ENCODE measurements around the gene STAC3. TPM values are rescaled to one million over a fixed set of nuclear protein-coding genes. Genes with fewer than 3 reads are reported as not detected.

STAC3 gene
- total RNA-seq, 1 donor from 2014 or later, result 6.0 TPM

- peak; percentile 61 for TF ChIP-seq CTCF (IDR thresholded peaks at IDR 0.05)
- H3K27me3 ChIP-seq, result peaks cover 60% of the 10 kb centered on the region
Observed at GRCh38 chr12:57242691-57243454, 8.1 kb downstream of the STAC3 start.

GRCh38 chr12:57242329-57242690 lies 8.7 kb downstream of the STAC3 start:
- DNase-seq (peak; percentile 71), ATAC-seq (no peak)
- H3K4me3 ChIP-seq, result no peak overlapping the region
- peaks cover 56% of the 10 kb centered on the region for H3K4me1 ChIP-seq
- intact Hi-C loops (cut with DNase I), result no loop called here
- no peak overlapping the region for H3K27ac ChIP-seq
- H3K27me3 ChIP-seq, result peaks cover 65% of the 10 kb centered on the region
- H3K9me3 ChIP-seq, result no peaks in the 10 kb centered on the region
- no peaks in the 10 kb centered on the region for H3K36me3 ChIP-seq
- TF ChIP-seq CTCF (IDR thresholded peaks at IDR 0.05), result no peak

More at GRCh38 chr12:57242691-57243454, 8.1 kb downstream of the STAC3 start:
- DNase-seq (peak; percentile 80), ATAC-seq (peak; percentile 1)
- no peaks in the 10 kb centered on the region for H3K9me3 ChIP-seq
- H3K4me1 ChIP-seq, result peaks cover 53% of the 10 kb centered on the region
- no peak overlapping the region for H3K27ac ChIP-seq
- H3K36me3 ChIP-seq, result no peaks in the 10 kb centered on the region
- intact Hi-C loops (cut with DNase I), result no loop called here
- peak overlapping the region; percentile 39 for H3K4me3 ChIP-seq

GRCh38 chr12:57241402-57242310 lies 9.3 kb downstream of the STAC3 start:
- H3K4me3 ChIP-seq, result no peak overlapping the region
- TF ChIP-seq CTCF (IDR thresholded peaks at IDR 0.05), result no peak
- no peaks in the 10 kb centered on the region for H3K9me3 ChIP-seq
- peaks cover 72% of the 10 kb centered on the region for H3K27me3 ChIP-seq
- intact Hi-C loops (cut with DNase I), result no loop called here
- no peak overlapping the region for H3K27ac ChIP-seq
- H3K4me1 ChIP-seq, result peaks cover 56% of the 10 kb centered on the region
- ATAC-seq (no peak), DNase-seq (peak; percentile 65)
- no peaks in the 10 kb centered on the region for H3K36me3 ChIP-seq

GRCh38 chr12:57240926-57241401 lies 10.0 kb downstream of the STAC3 start:
- no peak overlapping the region for H3K27ac ChIP-seq
- ATAC-seq (no peak), DNase-seq (peak; percentile 64)
- H3K4me1 ChIP-seq, result peaks cover 56% of the 10 kb centered on the region
- H3K4me3 ChIP-seq, result peak overlapping the region; percentile 52
- H3K9me3 ChIP-seq, result no peaks in the 10 kb centered on the region
- H3K36me3 ChIP-seq, result no peaks in the 10 kb centered on the region
- intact Hi-C loops (cut with DNase I), result no loop called here
- no peak for TF ChIP-seq CTCF (IDR thresholded peaks at IDR 0.05)
- peaks cover 79% of the 10 kb centered on the region for H3K27me3 ChIP-seq

- H3K36me3 ChIP-seq, result no peaks in the 10 kb centered on the region
- intact Hi-C loops (cut with DNase I), result no loop called here
- peaks cover 81% of the 10 kb centered on the region for H3K27me3 ChIP-seq
- H3K4me1 ChIP-seq, result peaks cover 56% of the 10 kb centered on the region
- H3K4me3 ChIP-seq, result peak overlapping the region; percentile 52
- H3K27ac ChIP-seq, result no peak overlapping the region
- TF ChIP-seq CTCF (IDR thresholded peaks at IDR 0.05), result no peak
- DNase-seq, result peak; percentile 76
- H3K9me3 ChIP-seq, result no peaks in the 10 kb centered on the region
- peak; percentile 11 for ATAC-seq
Observed at GRCh38 chr12:57240066-57240921, 10.7 kb downstream of the STAC3 start.
